CD4-positive, alpha-beta memory T cell (primary cell): ENCODE measurements around the gene FUT4. TPM values are rescaled to one million over a fixed set of nuclear protein-coding genes. Genes with fewer than 3 reads are reported as not detected.

ENCODE experiments used
- CTCF ChIA-PET: fragments of 350-600 bp; sonication (Branson Sonifier 250); formaldehyde crosslinking; loops from one replicate; lab custom pipeline; 2021; ENCODE audit warnings: inconsistent platforms; ENCODE audit not compliant: partially characterized antibody; lab: Charles Lee
- POLR2A ChIA-PET: fragments of 350-600 bp; sonication (Branson Sonifier 250); formaldehyde crosslinking; loops from one replicate; lab custom pipeline; 2021; ENCODE audit not compliant: partially characterized antibody; lab: Charles Lee
- DNase-seq, 5 donors: peaks; one replicate each; pipeline versions ENCODE4 v3.0.0 to v3.0.0-alpha.2; 2020 to 2022; ENCODE audit warnings: mixed read lengths in 1 of 5
- H3K27ac ChIP-seq: one replicate; pipeline ENCODE4 v1.7.0; 2013; ENCODE audit warnings: low read depth, low read length
- H3K27me3 ChIP-seq: 2 replicates; pipeline ENCODE4 v1.7.0; 2013; ENCODE audit warnings: mild to moderate bottlenecking, low read length, moderate library complexity; ENCODE audit not compliant: insufficient read depth
- H3K36me3 ChIP-seq: 2 replicates; pipeline ENCODE4 v1.7.0; 2013; ENCODE audit warnings: mild to moderate bottlenecking, low read length, moderate library complexity; ENCODE audit not compliant: insufficient read depth
- H3K4me1 ChIP-seq: 2 replicates; pipeline ENCODE4 v1.7.0; 2013; ENCODE audit warnings: mild to moderate bottlenecking, low read length, moderate library complexity; ENCODE audit not compliant: insufficient read depth
- H3K4me3 ChIP-seq, 2 donors: one replicate each; pipeline ENCODE4 v1.7.0; 2013; ENCODE audit warnings: low read length in 2 of 2, mild to moderate bottlenecking in 1 of 2
- H3K9me3 ChIP-seq, 2 donors: one replicate each; pipeline ENCODE4 v1.7.0; 2013; ENCODE audit warnings: low read length in 2 of 2, control low read depth in 1 of 2; ENCODE audit not compliant: control insufficient read depth in 1 of 2
- H3K27ac Mint-ChIP-seq, 7 donors: one replicate each; pipeline ENCODE4 v1.8.0; 2020 to 2021; ENCODE audit warnings: mixed read lengths in 7 of 7, mild to moderate bottlenecking in 6 of 7, inconsistent platforms in 3 of 7, moderate library complexity in 3 of 7
- H3K27me3 Mint-ChIP-seq, 2 donors: one replicate each; pipeline ENCODE4 v1.8.0; 2020 to 2021; ENCODE audit warnings: mixed read lengths in 2 of 2
- H3K36me3 Mint-ChIP-seq, 2 donors: one replicate each; pipeline ENCODE4 v1.8.0; 2020 to 2021; ENCODE audit warnings: mixed read lengths in 2 of 2, inconsistent platforms in 1 of 2, mild to moderate bottlenecking in 1 of 2
- H3K4me1 Mint-ChIP-seq, 4 donors: one replicate each; pipeline ENCODE4 v1.8.0; 2020 to 2021; ENCODE audit warnings: mixed read lengths in 4 of 4, mild to moderate bottlenecking in 1 of 4
- H3K4me3 Mint-ChIP-seq, 8 donors: one replicate each; pipeline ENCODE4 v1.8.0; 2020 to 2021; ENCODE audit warnings: mixed read lengths in 8 of 8, mild to moderate bottlenecking in 7 of 8, moderate library complexity in 6 of 8, inconsistent platforms in 3 of 8
- H3K9me3 Mint-ChIP-seq, 8 donors: one replicate each; pipeline ENCODE4 v1.8.0; 2020 to 2021; ENCODE audit warnings: mixed read lengths in 8 of 8, mild to moderate bottlenecking in 5 of 8, inconsistent platforms in 3 of 8, moderate library complexity in 1 of 8
- intact Hi-C: fragments of 100-400 bp; cut with micrococcal nuclease; formaldehyde crosslinking; loops from one replicate; pipeline ENCODE4 v1.15.1; 2023
- polyA plus RNA-seq, 2 donors: library from polyadenylated mRNA; unstranded; fragments of 300-500 nt; fragmentation: Illumina TruSeq; gene quantifications; one replicate each; pipeline ENCODE4 v1.2.3, GENCODE V29; 2021
- total RNA-seq, 2 experiments: library from RNA; stranded (reverse); gene quantifications; one replicate each; pipeline ENCODE4 v1.2.3, GENCODE V29; 2021

FUT4 gene
- total and polyA plus RNA-seq, 4 experiments from 2014 or later, result 1.6 to 7.4 (median 4.4) TPM

- no peaks in the 10 kb centered on the region for H3K4me1 ChIP-seq
- H3K36me3 ChIP-seq, result no peaks in the 10 kb centered on the region
- no peak for DNase-seq
- no peak overlapping the region for H3K27ac ChIP-seq
- ChIA-PET POLR2A (no interaction called here), CTCF (no interaction called here)
- intact Hi-C loops, result no loop called here
- H3K9me3 ChIP-seq, result no peaks in the 10 kb centered on the region
- no peaks in the 10 kb centered on the region for H3K27me3 ChIP-seq
- H3K4me1 Mint-ChIP-seq, result no peaks in the 10 kb centered on the region
- no peak overlapping the region for H3K27ac Mint-ChIP-seq
- peaks cover 0 to 3% of the 10 kb centered on the region in 2 donors for H3K36me3 Mint-ChIP-seq
- no peak overlapping the region for H3K4me3 ChIP-seq
- H3K27me3 Mint-ChIP-seq, result peaks cover 0 to 1% of the 10 kb centered on the region in 2 donors
- H3K4me3 Mint-ChIP-seq, result no peak overlapping the region
- no peaks in the 10 kb centered on the region for H3K9me3 Mint-ChIP-seq
These were observed 41.7 kb downstream of the FUT4 start for GRCh38 chr11:94585399-94585798.

GRCh38 chr11:94586546-94586945 lies 42.8 kb downstream of the FUT4 start:
- CTCF ChIA-PET, result no interaction called here
- intact Hi-C loops, result no loop called here
- Histone ChIP-seq H3K27ac (no peak overlapping the region), H3K4me3 (no peak overlapping the region), H3K27me3 (no peaks in the 10 kb centered on the region), H3K4me1 (no peaks in the 10 kb centered on the region), H3K9me3 (no peaks in the 10 kb centered on the region), H3K36me3 (no peaks in the 10 kb centered on the region)
- Mint-ChIP-seq H3K4me1 (no peaks in the 10 kb centered on the region), H3K36me3 (peaks cover 0 to 6% of the 10 kb centered on the region in 2 donors), H3K27me3 (no peaks in the 10 kb centered on the region), H3K9me3 (no peaks in the 10 kb centered on the region), H3K4me3 (no peak overlapping the region), H3K27ac (no peak overlapping the region)
- no peak for DNase-seq
- POLR2A ChIA-PET, result no interaction called here

GRCh38 chr11:94586978-94587377 lies 43.3 kb downstream of the FUT4 start:
- no peaks in the 10 kb centered on the region for H3K4me1 ChIP-seq
- Mint-ChIP-seq H3K4me1 (no peaks in the 10 kb centered on the region), H3K4me3 (no peak overlapping the region), H3K9me3 (no peaks in the 10 kb centered on the region), H3K36me3 (peaks cover 0 to 6% of the 10 kb centered on the region in 2 donors), H3K27ac (no peak overlapping the region), H3K27me3 (no peaks in the 10 kb centered on the region)
- no peaks in the 10 kb centered on the region for H3K9me3 ChIP-seq
- intact Hi-C loops, result no loop called here
- no peak for DNase-seq
- CTCF ChIA-PET, result no interaction called here
- no peaks in the 10 kb centered on the region for H3K36me3 ChIP-seq
- no peaks in the 10 kb centered on the region for H3K27me3 ChIP-seq
- no peak overlapping the region for H3K4me3 ChIP-seq
- H3K27ac ChIP-seq, result no peak overlapping the region
- POLR2A ChIA-PET, result no interaction called here

- peaks cover 0 to 6% of the 10 kb centered on the region in 2 donors for H3K36me3 Mint-ChIP-seq
- Histone ChIP-seq H3K9me3 (no peaks in the 10 kb centered on the region), H3K27me3 (no peaks in the 10 kb centered on the region), H3K4me3 (no peak overlapping the region), H3K4me1 (no peaks in the 10 kb centered on the region), H3K36me3 (no peaks in the 10 kb centered on the region), H3K27ac (no peak overlapping the region)
- intact Hi-C loops, result no loop called here
- no peak overlapping the region for H3K27ac Mint-ChIP-seq
- POLR2A ChIA-PET, result no interaction called here
- H3K4me1 Mint-ChIP-seq, result no peaks in the 10 kb centered on the region
- H3K9me3 Mint-ChIP-seq, result no peaks in the 10 kb centered on the region
- H3K27me3 Mint-ChIP-seq, result no peaks in the 10 kb centered on the region
- H3K4me3 Mint-ChIP-seq, result no peak overlapping the region
- no peak for DNase-seq
- CTCF ChIA-PET, result interaction anchor here (1.3 kb wide), 1 partner anchor 9 kb away, joined by 3 read pairs; no protein-coding TSS in a partner anchor
These were observed 44.7 kb downstream of the FUT4 start for GRCh38 chr11:94588366-94588942.

- no peak overlapping the region for H3K27ac Mint-ChIP-seq
- CTCF ChIA-PET, result interaction anchor here (0.7 kb wide), 1 partner anchor 69 kb away, joined by 3 read pairs; no protein-coding TSS in a partner anchor
- H3K36me3 ChIP-seq, result no peaks in the 10 kb centered on the region
These were observed 46.8 kb downstream of the FUT4 start for GRCh38 chr11:94590352-94591041.

GRCh38 chr11:94593030-94593429 lies 49.3 kb downstream of the FUT4 start:
- Histone ChIP-seq H3K4me1 (no peaks in the 10 kb centered on the region), H3K9me3 (no peaks in the 10 kb centered on the region), H3K27ac (no peak overlapping the region), H3K36me3 (no peaks in the 10 kb centered on the region), H3K4me3 (no peak overlapping the region), H3K27me3 (no peaks in the 10 kb centered on the region)
- intact Hi-C loops, result no loop called here
- POLR2A ChIA-PET, result no interaction called here
- DNase-seq, result no peak
- CTCF ChIA-PET, result interaction anchor here (1.2 kb wide), 1 partner anchor 28 kb away, joined by 3 read pairs; no protein-coding TSS in a partner anchor
- H3K9me3 Mint-ChIP-seq, result no peaks in the 10 kb centered on the region
- no peaks in the 10 kb centered on the region for H3K27me3 Mint-ChIP-seq
- peaks cover 0 to 7% of the 10 kb centered on the region in 2 donors for H3K36me3 Mint-ChIP-seq
- H3K4me1 Mint-ChIP-seq, result no peaks in the 10 kb centered on the region
- no peak overlapping the region for H3K4me3 Mint-ChIP-seq
- H3K27ac Mint-ChIP-seq, result no peak overlapping the region

More at GRCh38 chr11:94590352-94591041, 46.8 kb downstream of the FUT4 start:
- no peak for DNase-seq
- H3K9me3 Mint-ChIP-seq, result no peaks in the 10 kb centered on the region
- H3K9me3 ChIP-seq, result no peaks in the 10 kb centered on the region
- no peaks in the 10 kb centered on the region for H3K4me1 ChIP-seq
- no peaks in the 10 kb centered on the region for H3K4me1 Mint-ChIP-seq
- no peak overlapping the region for H3K4me3 Mint-ChIP-seq
- POLR2A ChIA-PET, result no interaction called here
- H3K4me3 ChIP-seq, result no peak overlapping the region
- no peaks in the 10 kb centered on the region for H3K27me3 ChIP-seq
- peaks cover 0 to 6% of the 10 kb centered on the region in 2 donors for H3K36me3 Mint-ChIP-seq
- intact Hi-C loops, result no loop called here
- no peaks in the 10 kb centered on the region for H3K27me3 Mint-ChIP-seq
- no peak overlapping the region for H3K27ac ChIP-seq

GRCh38 chr11:94595076-94595475 lies 51.4 kb downstream of the FUT4 start:
- Mint-ChIP-seq H3K27ac (no peak overlapping the region), H3K36me3 (peaks cover 8 to 24% of the 10 kb centered on the region in 2 donors), H3K4me1 (no peaks in the 10 kb centered on the region), H3K9me3 (peaks cover 0 to under 1% (median 0%) of the 10 kb centered on the region in 8 donors), H3K4me3 (no peak overlapping the region), H3K27me3 (no peaks in the 10 kb centered on the region)
- DNase-seq, result no peak
- Histone ChIP-seq H3K4me3 (no peak overlapping the region), H3K9me3 (no peaks in the 10 kb centered on the region), H3K27me3 (no peaks in the 10 kb centered on the region), H3K4me1 (no peaks in the 10 kb centered on the region), H3K27ac (no peak overlapping the region), H3K36me3 (no peaks in the 10 kb centered on the region)
- CTCF ChIA-PET, result no interaction called here
- POLR2A ChIA-PET, result no interaction called here
- intact Hi-C loops, result no loop called here
